ENCODE data around the gene FABP6. TPM values are rescaled to one million over a fixed set of nuclear protein-coding genes. Genes with fewer than 3 reads are reported as not detected.

Gene FABP6
- total and polyA plus RNA-seq, 2 donors from 2014 or later: not detected

GRCh38 chr5:160266752-160267345 lies 37.5 kb downstream of the FABP6 start:
- Histone ChIP-seq H3K4me1 (ENCODE audit: control insufficient read depth in 2 of 3, insufficient read depth in 2 of 3, low read depth in 1 of 3, low read length in 3 of 3) (peaks cover 14 to 26% (median 18%) of the 10 kb centered on the region in 3 donors), H3K9ac (ENCODE audit: low read length in 3 of 3) (no peak overlapping the region), H3K9me3 (ENCODE audit: control insufficient read depth in 2 of 3, insufficient read depth in 1 of 3, low read length in 3 of 3) (no peaks in the 10 kb centered on the region), H3K36me3 (ENCODE audit: control insufficient read depth in 2 of 3, insufficient read depth in 3 of 3, low read length in 3 of 3) (no peaks in the 10 kb centered on the region), H3K27ac (ENCODE audit: low read depth in 2 of 2, low read length in 2 of 2) (no peak overlapping the region), H3K4me3 (ENCODE audit: low read length in 3 of 3) (no peak overlapping the region), H3K27me3 (ENCODE audit: control insufficient read depth, insufficient read depth, low read length) (no peaks in the 10 kb centered on the region)
- intact Hi-C loops (cut with DNase I): no loop called here
- TF ChIP-seq, protein P1, sequence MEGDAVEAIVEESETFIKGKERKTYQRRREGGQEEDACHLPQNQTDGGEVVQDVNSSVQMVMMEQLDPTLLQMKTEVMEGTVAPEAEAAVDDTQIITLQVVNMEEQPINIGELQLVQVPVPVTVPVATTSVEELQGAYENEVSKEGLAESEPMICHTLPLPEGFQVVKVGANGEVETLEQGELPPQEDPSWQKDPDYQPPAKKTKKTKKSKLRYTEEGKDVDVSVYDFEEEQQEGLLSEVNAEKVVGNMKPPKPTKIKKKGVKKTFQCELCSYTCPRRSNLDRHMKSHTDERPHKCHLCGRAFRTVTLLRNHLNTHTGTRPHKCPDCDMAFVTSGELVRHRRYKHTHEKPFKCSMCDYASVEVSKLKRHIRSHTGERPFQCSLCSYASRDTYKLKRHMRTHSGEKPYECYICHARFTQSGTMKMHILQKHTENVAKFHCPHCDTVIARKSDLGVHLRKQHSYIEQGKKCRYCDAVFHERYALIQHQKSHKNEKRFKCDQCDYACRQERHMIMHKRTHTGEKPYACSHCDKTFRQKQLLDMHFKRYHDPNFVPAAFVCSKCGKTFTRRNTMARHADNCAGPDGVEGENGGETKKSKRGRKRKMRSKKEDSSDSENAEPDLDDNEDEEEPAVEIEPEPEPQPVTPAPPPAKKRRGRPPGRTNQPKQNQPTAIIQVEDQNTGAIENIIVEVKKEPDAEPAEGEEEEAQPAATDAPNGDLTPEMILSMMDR (IDR thresholded peaks at IDR 0.05; ENCODE audit: borderline replicate concordance, extremely low read depth, insufficient read depth): no peak
- DNase-seq (peak in 3 of 5 donors; percentile 35 to 60 (median 44)), FAIRE-seq (no peak)

- peaks cover 8 to 21% (median 9%) of the 10 kb centered on the region in 3 donors for H3K4me1 ChIP-seq (ENCODE audit: control insufficient read depth in 2 of 3, insufficient read depth in 2 of 3, low read depth in 1 of 3, low read length in 3 of 3)
- H3K36me3 ChIP-seq (ENCODE audit: control insufficient read depth in 2 of 3, insufficient read depth in 3 of 3, low read length in 3 of 3): no peaks in the 10 kb centered on the region
- no peaks in the 10 kb centered on the region for H3K9me3 ChIP-seq (ENCODE audit: control insufficient read depth in 2 of 3, insufficient read depth in 1 of 3, low read length in 3 of 3)
- H3K9ac ChIP-seq (ENCODE audit: low read length in 3 of 3): no peak overlapping the region
- H3K27ac ChIP-seq (ENCODE audit: low read depth in 2 of 2, low read length in 2 of 2): peak overlapping the region in 1 of 2 donors; percentile 52
- no peak for DNase-seq
- intact Hi-C loops (cut with DNase I): no loop called here
- TF ChIP-seq, protein P1 (IDR thresholded peaks at IDR 0.05; ENCODE audit: borderline replicate concordance, extremely low read depth, insufficient read depth): no peak
- FAIRE-seq: no peak
- H3K4me3 ChIP-seq (ENCODE audit: low read length in 3 of 3): no peak overlapping the region
- H3K27me3 ChIP-seq (ENCODE audit: control insufficient read depth, insufficient read depth, low read length): no peaks in the 10 kb centered on the region
Observed at GRCh38 chr5:160268121-160268520, 38.8 kb downstream of the FABP6 start.

GRCh38 chr5:160269017-160269416 lies 39.7 kb downstream of the FABP6 start:
- H3K36me3 ChIP-seq (ENCODE audit: control insufficient read depth in 2 of 3, insufficient read depth in 3 of 3, low read length in 3 of 3): no peaks in the 10 kb centered on the region
- DNase-seq: peak in 2 of 5 donors; percentile 47 to 94
- peak overlapping the region in 1 of 3 donors; percentile 35 for H3K9ac ChIP-seq (ENCODE audit: low read length in 3 of 3)
- FAIRE-seq: no peak
- peaks cover 5 to 19% (median 9%) of the 10 kb centered on the region in 3 donors for H3K4me1 ChIP-seq (ENCODE audit: control insufficient read depth in 2 of 3, insufficient read depth in 2 of 3, low read depth in 1 of 3, low read length in 3 of 3)
- H3K9me3 ChIP-seq (ENCODE audit: control insufficient read depth in 2 of 3, insufficient read depth in 1 of 3, low read length in 3 of 3): no peaks in the 10 kb centered on the region
- no peaks in the 10 kb centered on the region for H3K27me3 ChIP-seq (ENCODE audit: control insufficient read depth, insufficient read depth, low read length)
- TF ChIP-seq, protein P1 (IDR thresholded peaks at IDR 0.05; ENCODE audit: borderline replicate concordance, extremely low read depth, insufficient read depth): no peak
- H3K27ac ChIP-seq (ENCODE audit: low read depth in 2 of 2, low read length in 2 of 2): peak overlapping the region; percentile 48 to 52
- intact Hi-C loops (cut with DNase I): no loop called here
- H3K4me3 ChIP-seq (ENCODE audit: low read length in 3 of 3): no peak overlapping the region
